WTC11 (cell line): ENCODE data around the gene CELF2. TPM values are rescaled to one million over a fixed set of nuclear protein-coding genes. Genes with fewer than 3 reads are reported as not detected.

Experiments used
- ATAC-seq: fragments of 200-7000 bp; cut with Tn5 transposase; 2 replicates; pipeline ENCODE4 v1.10.0; 2021; ENCODE audit warnings: mild to moderate bottlenecking, moderate library complexity
- CTCF ChIA-PET: fragments of 300-600 bp; sonication (Branson Sonifier 250); formaldehyde crosslinking; loops from one replicate; lab custom pipeline; 2021; ENCODE audit warnings: antibody characterized with exemption; lab: Charles Lee
- POLR2A ChIA-PET: fragments of 350-600 bp; sonication (Branson Sonifier 250); formaldehyde crosslinking; loops from one replicate; lab custom pipeline; 2021; ENCODE audit warnings: antibody characterized with exemption; lab: Charles Lee
- DNase-seq: peaks from one replicate; pipeline ENCODE4 v3.0.0; 2021; ENCODE audit warnings: low spot score
- H3K27ac Mint-ChIP-seq: 2 replicates; pipeline ENCODE4 v1.8.0; 2021; ENCODE audit warnings: mixed read lengths
- H3K27me3 Mint-ChIP-seq: 2 replicates; pipeline ENCODE4 v1.8.0; 2021; ENCODE audit warnings: low read depth, mild to moderate bottlenecking, moderate library complexity, mixed read lengths
- H3K36me3 Mint-ChIP-seq: 2 replicates; pipeline ENCODE4 v1.8.0; 2021; ENCODE audit warnings: mixed read lengths
- H3K4me1 Mint-ChIP-seq: 2 replicates; pipeline ENCODE4 v1.8.0; 2022; ENCODE audit warnings: mixed read lengths
- H3K4me3 Mint-ChIP-seq: 2 replicates; pipeline ENCODE4 v1.8.0; 2021; ENCODE audit warnings: mild to moderate bottlenecking, moderate library complexity, mixed read lengths
- H3K9me3 Mint-ChIP-seq: 2 replicates; pipeline ENCODE4 v1.8.0; 2021; ENCODE audit warnings: mixed read lengths
- CREB1 ChIP-seq: sonication (generic); formaldehyde crosslinking; IDR thresholded peaks from 2 replicates; pipeline ENCODE4 v1.8.0; 2023; ENCODE audit warnings: mild to moderate bottlenecking, missing genetic modification reagents
- CREM ChIP-seq: sonication (generic); formaldehyde crosslinking; IDR thresholded peaks from 2 replicates; pipeline ENCODE4 v1.8.1; 2022; ENCODE audit warnings: mild to moderate bottlenecking, missing genetic modification reagents, moderate library complexity
- EMX1 ChIP-seq: fragments of 250-450 bp; sonication (Bioruptor Pico); IDR thresholded peaks from 2 replicates; pipeline ENCODE4 v1.8.0; 2021; ENCODE audit warnings: mild to moderate bottlenecking
- FOXK1 ChIP-seq: sonication (generic); formaldehyde crosslinking; IDR thresholded peaks from 2 replicates; pipeline ENCODE4 v1.8.0; 2022; ENCODE audit warnings: mild to moderate bottlenecking, moderate library complexity, missing genetic modification reagents
- GRHL2 ChIP-seq: fragments of 250-450 bp; sonication (Bioruptor Pico); IDR thresholded peaks from 2 replicates; pipeline ENCODE4 v1.8.0; 2022; ENCODE audit warnings: mild to moderate bottlenecking, moderate library complexity; ENCODE audit not compliant: insufficient replicate concordance, severe bottlenecking
- HMGA2 ChIP-seq: fragments of 250-450 bp; sonication (Bioruptor Pico); IDR thresholded peaks from 2 replicates; pipeline ENCODE4 v1.4.0; 2021; ENCODE audit warnings: mild to moderate bottlenecking, moderate library complexity
- JAZF1 ChIP-seq: fragments of 250-450 bp; sonication (Bioruptor Pico); IDR thresholded peaks from 2 replicates; pipeline ENCODE4 v1.9.0; 2021; ENCODE audit warnings: moderate library complexity, mild to moderate bottlenecking, inconsistent platforms
- RELA ChIP-seq: sonication (generic); formaldehyde crosslinking; IDR thresholded peaks from 2 replicates; pipeline ENCODE4 v1.8.1; 2022; ENCODE audit warnings: missing genetic modification reagents, mild to moderate bottlenecking, borderline replicate concordance
- SMAD3 ChIP-seq: sonication (generic); formaldehyde crosslinking; IDR thresholded peaks from 2 replicates; pipeline ENCODE4 v1.8.0; 2022; ENCODE audit warnings: missing genetic modification reagents, mild to moderate bottlenecking, borderline replicate concordance
- SMAD4 ChIP-seq: sonication (generic); formaldehyde crosslinking; IDR thresholded peaks from 2 replicates; pipeline ENCODE4 v1.8.0; 2022; ENCODE audit warnings: mild to moderate bottlenecking, missing genetic modification reagents
- SP1 ChIP-seq: sonication (generic); formaldehyde crosslinking; conservative IDR thresholded peaks from 2 replicates; pipeline ENCODE4 v1.8.1; 2022; ENCODE audit warnings: missing genetic modification reagents
- TCF7 ChIP-seq: sonication (generic); formaldehyde crosslinking; IDR thresholded peaks from 2 replicates; pipeline ENCODE4 v1.8.0; 2022; ENCODE audit warnings: mild to moderate bottlenecking, low read depth, missing genetic modification reagents, moderate library complexity
- ZNF121 ChIP-seq: sonication (generic); formaldehyde crosslinking; IDR thresholded peaks from 2 replicates; pipeline ENCODE4 v1.8.0; 2023; ENCODE audit warnings: missing genetic modification reagents
- ZNF232 ChIP-seq: sonication (generic); formaldehyde crosslinking; IDR thresholded peaks from 2 replicates; pipeline ENCODE4 v1.8.0; 2022; ENCODE audit warnings: mild to moderate bottlenecking, missing genetic modification reagents
- ZNF317 ChIP-seq: sonication (generic); formaldehyde crosslinking; IDR thresholded peaks from 2 replicates; pipeline ENCODE4 v1.8.1; 2023; ENCODE audit warnings: low read depth, mild to moderate bottlenecking, moderate library complexity, missing genetic modification reagents, borderline replicate concordance
- total RNA-seq: library from RNA; stranded (reverse); gene quantifications from 3 replicates; pipeline ENCODE4 v1.2.3, GENCODE V29; 2021
- TF ChIP-seq, protein P1 (sequence below): sonication (generic); formaldehyde crosslinking; IDR thresholded peaks from 2 replicates; pipeline ENCODE4 v1.8.1; 2023; ENCODE audit warnings: mild to moderate bottlenecking, moderate library complexity, missing genetic modification reagents
- TF ChIP-seq, protein P2 (sequence below): sonication (generic); formaldehyde crosslinking; conservative IDR thresholded peaks from 2 replicates; pipeline ENCODE4 v1.8.1; 2023; ENCODE audit warnings: mild to moderate bottlenecking, low read depth, missing genetic modification reagents, moderate library complexity
- TF ChIP-seq, protein P3 (sequence below): sonication (generic); formaldehyde crosslinking; IDR thresholded peaks from 2 replicates; pipeline ENCODE4 v1.8.1; 2022; ENCODE audit warnings: mild to moderate bottlenecking, missing genetic modification reagents, moderate library complexity, borderline replicate concordance
- TF ChIP-seq, protein P4 (sequence below): sonication (generic); formaldehyde crosslinking; IDR thresholded peaks from 2 replicates; pipeline ENCODE4 v1.8.1; 2023; ENCODE audit warnings: mild to moderate bottlenecking, missing genetic modification reagents, moderate library complexity
- TF ChIP-seq, protein P5 (sequence below): fragments of 250-450 bp; sonication (Bioruptor Pico); IDR thresholded peaks from 2 replicates; pipeline ENCODE4 v1.9.0; 2021; ENCODE audit warnings: mild to moderate bottlenecking, borderline replicate concordance

Gene CELF2
- total RNA-seq, 1 experiment from 2014 or later = 24.6 TPM

DNA sequence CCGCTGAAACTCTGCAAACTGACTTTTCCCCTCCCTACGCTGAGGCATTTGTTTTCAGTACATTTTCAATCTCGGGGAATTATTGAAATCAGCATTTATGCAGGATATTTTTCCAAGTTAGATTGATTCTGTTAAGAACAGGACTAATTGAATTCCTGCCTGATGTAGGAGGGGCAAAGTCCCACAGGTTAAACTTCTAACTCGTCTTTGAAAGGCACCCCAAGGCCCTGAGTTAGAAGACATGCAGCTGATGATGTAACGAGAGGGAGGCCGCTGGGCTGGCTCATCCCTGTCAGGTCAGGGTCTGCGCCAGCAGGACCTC lies 253.1 kb downstream of the CELF2 start:
- DNase-seq (no peak), ATAC-seq (peak; percentile 17)
- ChIA-PET POLR2A (no interaction called here), CTCF (interaction anchor here (0.6 to 1.6 kb wide), 21 partner anchors 10 to 594 kb away, joined by 3 to 13 read pairs (median 3); no protein-coding TSS in a partner anchor)
- H3K9me3 Mint-ChIP-seq = no peaks in the 10 kb centered on the region
- no peaks in the 10 kb centered on the region for H3K27me3 Mint-ChIP-seq
- H3K4me1 Mint-ChIP-seq = peaks cover 32% of the 10 kb centered on the region
- H3K4me3 Mint-ChIP-seq = no peak overlapping the region
- no peak overlapping the region for H3K27ac Mint-ChIP-seq
- H3K36me3 Mint-ChIP-seq = no peaks in the 10 kb centered on the region
- TF ChIP-seq, protein P1, sequence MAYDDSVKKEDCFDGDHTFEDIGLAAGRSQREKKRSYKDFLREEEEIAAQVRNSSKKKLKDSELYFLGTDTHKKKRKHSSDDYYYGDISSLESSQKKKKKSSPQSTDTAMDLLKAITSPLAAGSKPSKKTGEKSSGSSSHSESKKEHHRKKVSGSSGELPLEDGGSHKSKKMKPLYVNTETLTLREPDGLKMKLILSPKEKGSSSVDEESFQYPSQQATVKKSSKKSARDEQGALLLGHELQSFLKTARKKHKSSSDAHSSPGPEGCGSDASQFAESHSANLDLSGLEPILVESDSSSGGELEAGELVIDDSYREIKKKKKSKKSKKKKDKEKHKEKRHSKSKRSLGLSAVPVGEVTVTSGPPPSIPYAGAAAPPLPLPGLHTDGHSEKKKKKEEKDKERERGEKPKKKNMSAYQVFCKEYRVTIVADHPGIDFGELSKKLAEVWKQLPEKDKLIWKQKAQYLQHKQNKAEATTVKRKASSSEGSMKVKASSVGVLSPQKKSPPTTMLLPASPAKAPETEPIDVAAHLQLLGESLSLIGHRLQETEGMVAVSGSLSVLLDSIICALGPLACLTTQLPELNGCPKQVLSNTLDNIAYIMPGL = no peak
- TF ChIP-seq ZNF232 (CRISPR knock-in tag) = no peak
- TF ChIP-seq ZNF121 (CRISPR knock-in tag) = no peak
- TF ChIP-seq GRHL2 (CRISPR knock-in tag) = no peak
- no peak for TF ChIP-seq JAZF1 (CRISPR knock-in tag)
- no peak for TF ChIP-seq HMGA2 (CRISPR knock-in tag)
- no peak for TF ChIP-seq SMAD3
- no peak for TF ChIP-seq TCF7 (CRISPR knock-in tag)
- no peak for TF ChIP-seq ZNF317 (CRISPR knock-in tag)
- TF ChIP-seq, protein P2, sequence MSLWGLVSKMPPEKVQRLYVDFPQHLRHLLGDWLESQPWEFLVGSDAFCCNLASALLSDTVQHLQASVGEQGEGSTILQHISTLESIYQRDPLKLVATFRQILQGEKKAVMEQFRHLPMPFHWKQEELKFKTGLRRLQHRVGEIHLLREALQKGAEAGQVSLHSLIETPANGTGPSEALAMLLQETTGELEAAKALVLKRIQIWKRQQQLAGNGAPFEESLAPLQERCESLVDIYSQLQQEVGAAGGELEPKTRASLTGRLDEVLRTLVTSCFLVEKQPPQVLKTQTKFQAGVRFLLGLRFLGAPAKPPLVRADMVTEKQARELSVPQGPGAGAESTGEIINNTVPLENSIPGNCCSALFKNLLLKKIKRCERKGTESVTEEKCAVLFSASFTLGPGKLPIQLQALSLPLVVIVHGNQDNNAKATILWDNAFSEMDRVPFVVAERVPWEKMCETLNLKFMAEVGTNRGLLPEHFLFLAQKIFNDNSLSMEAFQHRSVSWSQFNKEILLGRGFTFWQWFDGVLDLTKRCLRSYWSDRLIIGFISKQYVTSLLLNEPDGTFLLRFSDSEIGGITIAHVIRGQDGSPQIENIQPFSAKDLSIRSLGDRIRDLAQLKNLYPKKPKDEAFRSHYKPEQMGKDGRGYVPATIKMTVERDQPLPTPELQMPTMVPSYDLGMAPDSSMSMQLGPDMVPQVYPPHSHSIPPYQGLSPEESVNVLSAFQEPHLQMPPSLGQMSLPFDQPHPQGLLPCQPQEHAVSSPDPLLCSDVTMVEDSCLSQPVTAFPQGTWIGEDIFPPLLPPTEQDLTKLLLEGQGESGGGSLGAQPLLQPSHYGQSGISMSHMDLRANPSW = no peak
- TF ChIP-seq CREB1 (CRISPR knock-in tag) = no peak
- TF ChIP-seq EMX1 (CRISPR knock-in tag) = no peak
- TF ChIP-seq RELA (CRISPR knock-in tag) = no peak
- no peak for TF ChIP-seq CREM (CRISPR knock-in tag)

DNA sequence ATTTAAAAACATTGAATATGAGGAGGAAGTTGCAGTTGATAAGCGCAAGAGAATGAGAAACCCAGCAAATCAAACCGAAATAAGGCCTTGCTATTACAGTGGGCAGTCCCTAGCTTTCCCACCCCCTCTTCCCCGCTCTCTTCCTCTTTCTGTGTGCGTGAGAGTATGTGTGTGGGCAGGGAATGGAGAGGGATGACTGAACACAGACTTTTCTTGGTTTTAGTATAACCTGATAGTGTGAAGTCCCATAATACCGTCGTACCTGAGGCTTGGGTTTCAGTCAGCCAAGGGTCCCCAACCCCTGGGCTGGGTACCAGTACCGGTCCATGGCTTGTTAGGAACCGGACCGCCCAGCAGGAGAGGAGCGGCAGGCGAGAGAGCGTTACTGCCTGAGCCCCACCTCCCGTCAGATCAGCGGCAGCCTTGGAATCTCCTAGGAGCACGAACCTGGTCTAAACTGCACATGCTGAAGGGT lies 255.3 kb downstream of the CELF2 start:
- ChIA-PET CTCF (no interaction called here), POLR2A (no interaction called here)
- H3K36me3 Mint-ChIP-seq = no peaks in the 10 kb centered on the region
- H3K4me3 Mint-ChIP-seq = no peak overlapping the region
- H3K9me3 Mint-ChIP-seq = no peaks in the 10 kb centered on the region
- TF ChIP-seq, protein P3, sequence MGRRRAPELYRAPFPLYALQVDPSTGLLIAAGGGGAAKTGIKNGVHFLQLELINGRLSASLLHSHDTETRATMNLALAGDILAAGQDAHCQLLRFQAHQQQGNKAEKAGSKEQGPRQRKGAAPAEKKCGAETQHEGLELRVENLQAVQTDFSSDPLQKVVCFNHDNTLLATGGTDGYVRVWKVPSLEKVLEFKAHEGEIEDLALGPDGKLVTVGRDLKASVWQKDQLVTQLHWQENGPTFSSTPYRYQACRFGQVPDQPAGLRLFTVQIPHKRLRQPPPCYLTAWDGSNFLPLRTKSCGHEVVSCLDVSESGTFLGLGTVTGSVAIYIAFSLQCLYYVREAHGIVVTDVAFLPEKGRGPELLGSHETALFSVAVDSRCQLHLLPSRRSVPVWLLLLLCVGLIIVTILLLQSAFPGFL (CRISPR knock-in tag) = no peak
- TF ChIP-seq SMAD4 (no peak), FOXK1 (CRISPR knock-in tag) (no peak), SP1 (CRISPR knock-in tag) (no peak)
- TF ChIP-seq, protein P4, sequence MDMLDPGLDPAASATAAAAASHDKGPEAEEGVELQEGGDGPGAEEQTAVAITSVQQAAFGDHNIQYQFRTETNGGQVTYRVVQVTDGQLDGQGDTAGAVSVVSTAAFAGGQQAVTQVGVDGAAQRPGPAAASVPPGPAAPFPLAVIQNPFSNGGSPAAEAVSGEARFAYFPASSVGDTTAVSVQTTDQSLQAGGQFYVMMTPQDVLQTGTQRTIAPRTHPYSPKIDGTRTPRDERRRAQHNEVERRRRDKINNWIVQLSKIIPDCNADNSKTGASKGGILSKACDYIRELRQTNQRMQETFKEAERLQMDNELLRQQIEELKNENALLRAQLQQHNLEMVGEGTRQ (CRISPR knock-in tag) = no peak
- TF ChIP-seq, protein P5, sequence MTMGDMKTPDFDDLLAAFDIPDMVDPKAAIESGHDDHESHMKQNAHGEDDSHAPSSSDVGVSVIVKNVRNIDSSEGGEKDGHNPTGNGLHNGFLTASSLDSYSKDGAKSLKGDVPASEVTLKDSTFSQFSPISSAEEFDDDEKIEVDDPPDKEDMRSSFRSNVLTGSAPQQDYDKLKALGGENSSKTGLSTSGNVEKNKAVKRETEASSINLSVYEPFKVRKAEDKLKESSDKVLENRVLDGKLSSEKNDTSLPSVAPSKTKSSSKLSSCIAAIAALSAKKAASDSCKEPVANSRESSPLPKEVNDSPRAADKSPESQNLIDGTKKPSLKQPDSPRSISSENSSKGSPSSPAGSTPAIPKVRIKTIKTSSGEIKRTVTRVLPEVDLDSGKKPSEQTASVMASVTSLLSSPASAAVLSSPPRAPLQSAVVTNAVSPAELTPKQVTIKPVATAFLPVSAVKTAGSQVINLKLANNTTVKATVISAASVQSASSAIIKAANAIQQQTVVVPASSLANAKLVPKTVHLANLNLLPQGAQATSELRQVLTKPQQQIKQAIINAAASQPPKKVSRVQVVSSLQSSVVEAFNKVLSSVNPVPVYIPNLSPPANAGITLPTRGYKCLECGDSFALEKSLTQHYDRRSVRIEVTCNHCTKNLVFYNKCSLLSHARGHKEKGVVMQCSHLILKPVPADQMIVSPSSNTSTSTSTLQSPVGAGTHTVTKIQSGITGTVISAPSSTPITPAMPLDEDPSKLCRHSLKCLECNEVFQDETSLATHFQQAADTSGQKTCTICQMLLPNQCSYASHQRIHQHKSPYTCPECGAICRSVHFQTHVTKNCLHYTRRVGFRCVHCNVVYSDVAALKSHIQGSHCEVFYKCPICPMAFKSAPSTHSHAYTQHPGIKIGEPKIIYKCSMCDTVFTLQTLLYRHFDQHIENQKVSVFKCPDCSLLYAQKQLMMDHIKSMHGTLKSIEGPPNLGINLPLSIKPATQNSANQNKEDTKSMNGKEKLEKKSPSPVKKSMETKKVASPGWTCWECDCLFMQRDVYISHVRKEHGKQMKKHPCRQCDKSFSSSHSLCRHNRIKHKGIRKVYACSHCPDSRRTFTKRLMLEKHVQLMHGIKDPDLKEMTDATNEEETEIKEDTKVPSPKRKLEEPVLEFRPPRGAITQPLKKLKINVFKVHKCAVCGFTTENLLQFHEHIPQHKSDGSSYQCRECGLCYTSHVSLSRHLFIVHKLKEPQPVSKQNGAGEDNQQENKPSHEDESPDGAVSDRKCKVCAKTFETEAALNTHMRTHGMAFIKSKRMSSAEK (CRISPR knock-in tag) = no peak
- ATAC-seq (no peak), DNase-seq (no peak)
- no peak overlapping the region for H3K27ac Mint-ChIP-seq
- peaks cover 19% of the 10 kb centered on the region for H3K4me1 Mint-ChIP-seq
- H3K27me3 Mint-ChIP-seq = no peaks in the 10 kb centered on the region
